Amniotic stem cell (primary cell): ENCODE results near the gene MFRP.
A peak's percentile ranks its signal among the peaks of the same experiment; 100 is the strongest.

ENCODE experiments used
- DNase-seq: peaks from one replicate; lab custom pipeline; 2025; lab: John Stamatoyannopoulos, UW

MFRP gene

DNA sequence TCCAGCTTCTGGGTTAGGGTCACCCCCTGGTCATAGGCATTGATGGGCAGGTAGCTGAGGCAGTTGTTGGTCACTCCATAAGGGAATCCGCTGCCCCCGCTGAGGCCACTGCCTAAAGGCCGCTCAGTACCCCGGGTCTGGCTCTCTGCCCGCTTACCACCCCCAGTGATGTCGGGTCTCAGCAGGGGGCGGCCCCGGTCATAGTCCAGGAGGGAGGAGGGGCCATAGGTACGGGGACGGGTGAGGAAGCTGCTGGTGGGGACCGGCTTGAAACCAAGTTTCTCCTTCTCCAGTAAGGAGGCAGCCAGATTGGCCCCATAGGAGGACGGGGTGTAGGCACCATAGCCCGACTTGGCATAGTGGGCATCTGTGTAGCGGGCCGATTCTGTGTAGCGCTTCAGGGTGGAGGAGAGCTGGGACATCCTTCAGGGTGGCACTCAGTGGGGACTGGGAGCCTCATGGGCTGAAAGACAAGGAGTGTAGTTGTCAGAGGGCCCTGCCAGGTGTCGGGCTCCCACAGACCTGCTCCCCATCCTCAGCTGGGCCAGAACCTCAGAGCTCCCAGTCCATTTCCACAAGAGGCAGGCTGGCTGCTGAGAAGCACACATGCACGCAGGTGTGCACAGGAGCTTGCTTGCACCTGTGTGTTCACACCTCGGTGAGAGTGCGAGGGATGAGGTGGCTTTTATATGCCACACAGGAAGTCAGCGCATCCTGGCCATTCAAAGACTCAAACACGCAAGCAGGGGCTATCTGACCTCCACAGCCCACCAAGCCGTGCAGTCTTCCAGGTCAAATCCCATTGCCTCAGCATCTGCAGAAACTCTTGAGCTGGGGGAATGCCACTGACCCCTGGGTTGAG lies 26.8 kb upstream of the MFRP start:
- DNase-seq, result no peak

DNA sequence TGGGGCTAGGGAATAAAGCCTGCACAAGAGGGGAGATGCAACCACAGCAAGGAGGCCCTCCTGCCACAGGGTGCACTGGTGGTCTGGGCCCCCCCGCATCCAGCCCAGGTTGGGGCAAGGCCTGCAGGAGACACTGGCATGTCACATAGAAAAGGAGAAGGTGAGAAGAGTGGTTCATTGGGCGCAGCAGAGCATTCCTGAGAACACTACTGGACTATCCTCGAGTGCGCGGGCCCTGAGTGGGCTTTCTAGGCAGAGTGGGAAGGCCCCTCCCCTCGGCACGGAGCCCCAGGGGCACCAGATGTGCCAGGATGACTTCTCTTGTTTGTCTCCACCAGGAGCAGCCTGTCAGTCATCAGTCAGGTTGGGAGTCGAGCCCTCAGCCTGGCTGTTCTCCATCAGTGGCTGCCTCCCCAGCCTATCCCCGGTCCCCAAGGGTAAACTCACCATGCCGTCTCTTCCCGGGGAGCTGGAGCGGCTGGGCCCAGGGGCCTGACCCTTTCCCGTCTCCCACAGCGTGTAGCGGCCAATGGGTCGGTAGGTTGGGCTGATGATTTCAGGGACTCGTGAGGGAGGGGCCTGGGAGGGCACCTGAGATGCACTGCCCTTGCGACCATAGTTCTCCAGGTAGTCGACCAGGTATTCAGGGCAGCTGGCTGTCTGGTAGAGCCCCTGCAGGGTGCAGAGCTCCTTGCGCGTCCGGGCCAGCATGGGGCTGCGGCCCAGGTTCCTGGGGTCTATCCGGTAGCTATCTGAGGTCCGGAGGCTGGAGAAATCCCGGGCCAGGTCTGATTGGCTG lies 26.0 kb upstream of the MFRP start:
- DNase-seq, result no peak

DNA sequence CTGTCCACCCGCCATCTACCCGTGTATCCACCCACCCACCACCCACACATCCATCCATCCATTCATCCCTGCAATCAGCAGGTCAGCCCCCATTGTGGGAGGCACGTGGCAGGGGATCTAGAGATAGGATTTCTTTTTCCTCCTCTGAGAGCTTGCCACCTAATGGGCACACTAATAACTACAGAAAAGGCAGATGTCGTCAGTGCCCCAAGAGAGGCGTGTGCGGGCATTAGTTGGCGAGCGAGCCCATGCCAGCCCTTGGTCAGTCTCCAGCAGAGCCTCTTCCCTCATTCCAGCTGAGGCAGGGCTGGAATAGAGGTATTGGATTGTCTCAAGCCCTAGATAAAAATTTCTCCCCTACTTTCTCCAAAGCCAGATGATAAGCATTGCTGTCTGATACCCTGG lies 25.3 kb upstream of the MFRP start:
- no peak for DNase-seq

DNA sequence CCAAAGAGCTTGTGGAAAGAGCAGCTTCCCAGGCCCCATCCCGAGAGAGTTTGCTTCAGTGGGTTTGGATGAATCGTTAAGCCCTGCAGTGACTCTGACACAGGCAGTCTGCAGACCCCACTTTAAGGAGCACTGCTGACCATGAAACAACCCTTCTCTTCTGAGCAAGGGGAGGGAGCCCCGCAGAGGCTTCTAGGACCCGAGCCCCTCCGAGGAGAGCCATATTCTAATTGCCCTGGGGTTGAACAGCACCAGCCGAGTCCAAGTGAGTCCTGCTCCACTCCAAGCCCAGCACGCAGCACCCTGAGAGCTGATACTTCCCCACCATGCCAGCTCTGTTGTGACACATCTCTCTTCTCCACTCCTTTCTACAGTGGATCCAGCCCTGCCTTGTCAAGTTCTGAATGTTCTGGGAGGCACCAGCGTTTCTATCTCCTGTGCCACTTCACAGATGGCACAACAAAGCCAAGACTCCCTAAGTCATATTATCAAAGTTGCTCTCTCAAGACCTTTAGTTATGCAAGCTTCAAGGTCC lies 24.6 kb upstream of the MFRP start:
- DNase-seq, result no peak

DNA sequence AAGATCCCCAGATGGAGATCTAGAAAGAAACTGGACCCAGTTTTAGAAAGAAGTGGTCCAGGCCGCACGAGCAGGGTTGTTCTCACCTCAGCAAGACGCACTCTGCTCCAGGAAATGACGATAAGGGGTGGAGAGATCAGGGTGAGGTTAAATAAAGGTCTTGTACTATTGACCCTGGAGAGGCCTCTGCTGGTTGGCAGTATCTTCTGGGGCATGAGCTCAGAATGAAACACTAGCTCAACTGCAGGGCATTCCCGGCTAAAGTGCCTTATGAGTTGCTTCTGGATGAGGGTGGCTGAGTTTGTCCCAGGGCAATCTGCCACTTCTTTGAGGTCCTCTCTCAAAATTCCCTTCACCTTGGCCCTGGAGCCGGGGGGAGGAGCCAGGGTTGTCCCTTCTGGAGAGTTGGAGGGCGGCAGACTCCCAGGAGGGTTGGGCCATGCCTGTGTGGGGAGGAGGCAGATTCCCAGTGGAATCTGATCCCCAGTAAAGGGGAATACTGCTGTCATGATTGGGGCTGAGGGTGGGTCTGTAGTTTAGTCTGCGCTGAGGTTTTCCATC lies 24.1 kb upstream of the MFRP start:
- DNase-seq, result no peak

DNA sequence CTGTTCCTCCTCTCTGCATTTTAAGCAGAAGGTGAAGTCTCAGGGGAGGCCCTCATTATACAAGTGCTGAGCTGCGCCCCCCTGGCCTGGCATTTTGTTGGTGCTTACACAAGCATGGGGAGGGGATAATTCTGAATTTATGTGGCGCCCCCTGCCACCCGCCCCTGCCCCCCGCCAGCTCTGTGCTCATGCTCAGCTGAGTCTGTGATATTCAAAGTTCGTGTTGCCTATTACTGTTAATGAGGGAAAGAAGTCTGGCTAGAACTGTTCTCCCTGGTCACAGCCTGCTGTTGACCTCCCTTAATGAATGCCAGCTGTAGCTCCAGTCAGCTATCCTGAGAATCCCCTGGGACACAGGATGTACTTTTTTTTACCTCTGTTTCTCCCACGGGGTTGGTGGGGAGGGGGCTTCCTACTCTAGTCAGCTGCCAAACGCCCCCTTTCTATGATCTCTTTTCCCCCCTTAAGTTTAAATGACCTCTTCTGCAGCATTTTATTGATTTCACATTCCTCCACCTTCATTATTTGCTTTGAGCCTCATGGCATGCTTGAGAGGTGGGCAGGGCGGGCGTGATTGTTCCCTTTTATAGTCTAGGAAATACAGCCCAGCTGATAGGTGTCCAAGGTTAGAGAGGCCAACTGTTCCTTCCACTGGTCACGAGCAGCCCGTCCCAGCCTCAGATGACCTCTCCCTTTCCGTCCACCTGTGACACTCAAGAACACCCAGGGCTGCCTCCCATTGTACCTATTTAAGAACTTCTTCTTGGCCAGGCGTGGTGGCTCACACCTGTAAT lies 22.8 kb upstream of the MFRP start:
- DNase-seq, result no peak

DNA sequence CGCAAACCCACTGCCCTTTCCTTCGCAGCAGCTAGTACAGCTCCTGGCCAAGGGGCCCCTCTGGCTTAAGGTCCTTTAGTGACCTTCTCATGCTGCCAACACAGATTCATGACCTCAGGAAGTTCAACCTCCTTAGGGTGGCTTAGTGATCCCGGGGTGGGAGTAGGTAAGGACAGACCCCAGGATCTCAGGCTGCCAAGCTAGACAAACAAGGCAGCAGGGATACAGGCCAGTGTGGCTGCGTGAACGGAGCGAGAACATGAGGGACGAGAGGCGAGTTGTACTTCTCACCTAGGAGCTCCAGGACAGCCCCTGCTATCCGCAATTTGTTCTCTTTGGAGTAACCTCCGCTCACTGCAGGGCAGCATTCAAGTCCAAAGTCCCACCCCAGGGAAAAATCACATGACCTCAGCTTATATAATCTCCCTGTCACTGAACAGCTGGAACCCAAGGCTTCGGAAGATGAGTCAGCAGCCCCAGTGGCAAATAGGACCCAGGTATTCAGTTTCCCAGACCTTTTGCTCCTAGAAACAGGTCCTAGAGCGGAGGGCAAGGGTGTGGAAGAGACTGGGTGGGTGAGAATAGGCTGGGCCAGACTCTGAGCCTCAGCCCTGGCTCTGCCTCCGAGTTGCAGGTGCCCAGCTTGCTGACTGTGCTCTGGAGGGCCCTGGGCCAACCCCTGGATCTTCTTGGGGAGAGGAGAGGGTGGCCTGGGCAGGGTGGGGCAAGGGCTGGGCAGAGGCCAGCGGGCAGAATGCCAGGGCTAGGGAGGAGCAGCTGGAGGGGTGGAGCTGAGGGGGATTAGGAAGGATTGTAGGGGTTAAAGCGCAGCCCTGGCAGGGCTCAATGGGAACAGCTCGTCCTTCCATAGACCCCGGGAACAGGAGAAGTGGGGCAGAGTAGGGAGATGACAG lies 21.9 kb upstream of the MFRP start:
- no peak for DNase-seq

DNA sequence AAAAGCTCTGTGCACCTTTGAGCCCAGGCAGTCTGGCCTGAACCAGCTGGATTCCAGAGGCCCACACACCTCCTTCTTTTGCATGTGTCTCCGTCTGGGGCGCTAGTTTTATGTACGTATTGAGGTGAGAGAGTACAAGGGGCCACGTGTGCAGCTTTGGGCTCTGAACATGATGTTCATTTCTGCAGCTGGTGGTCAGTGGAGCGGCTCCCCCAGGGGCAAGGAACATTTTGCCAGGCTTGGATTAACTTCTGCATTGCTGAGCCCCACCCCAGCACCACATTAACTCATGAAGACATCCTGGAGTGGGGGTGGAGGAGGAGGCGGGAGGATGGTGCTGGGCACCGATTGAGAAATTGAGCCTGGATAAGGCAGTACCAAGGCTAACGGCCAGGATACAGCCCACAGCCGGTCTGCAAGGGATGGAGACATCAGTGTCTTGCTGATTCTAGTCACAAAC lies 21.2 kb upstream of the MFRP start:
- DNase-seq, result no peak

DNA sequence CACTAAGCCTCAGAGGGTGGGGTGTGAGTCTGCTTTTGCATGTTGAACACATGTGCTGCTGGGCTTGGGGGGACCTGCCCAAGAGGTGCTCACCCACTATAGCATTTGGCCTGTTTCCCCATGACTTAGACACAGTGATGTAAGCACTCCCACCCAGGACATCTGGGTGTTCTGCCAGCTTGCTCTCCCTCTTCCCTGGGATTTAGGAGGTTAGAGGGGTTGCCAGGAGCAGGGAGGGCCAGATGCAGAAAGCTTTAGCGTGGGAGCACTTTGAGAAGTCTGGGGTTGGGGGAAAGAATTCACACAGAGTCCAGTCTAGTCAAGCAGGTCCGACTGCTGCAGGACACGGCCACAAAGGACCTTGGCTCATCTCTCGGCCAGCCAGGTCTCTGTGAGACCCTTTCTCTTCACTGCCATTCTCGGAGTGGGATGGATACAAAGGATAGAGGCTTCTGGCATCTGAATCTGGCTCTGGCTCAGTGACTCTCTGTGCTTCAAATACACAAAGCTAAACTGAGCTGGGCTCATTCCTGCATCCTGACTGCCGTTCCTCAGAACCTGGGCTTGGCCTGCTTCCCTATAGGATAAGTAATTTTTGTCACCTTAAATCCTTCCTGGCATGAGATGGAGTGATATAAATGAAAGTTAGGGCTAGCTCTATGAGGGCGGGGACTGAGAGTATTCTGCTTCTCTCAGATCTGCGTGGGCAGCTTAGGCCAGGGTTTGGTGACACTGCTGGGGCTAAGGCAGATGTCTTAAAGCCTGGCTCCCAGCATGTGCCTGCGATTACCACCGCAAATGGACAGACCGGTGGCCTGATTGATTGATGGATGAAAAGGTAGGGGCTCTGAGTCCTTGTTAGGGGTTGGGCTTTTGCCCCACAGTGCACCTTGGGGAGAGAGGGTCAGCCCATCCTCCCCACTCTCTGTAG lies 20.4 kb upstream of the MFRP start:
- no peak for DNase-seq

DNA sequence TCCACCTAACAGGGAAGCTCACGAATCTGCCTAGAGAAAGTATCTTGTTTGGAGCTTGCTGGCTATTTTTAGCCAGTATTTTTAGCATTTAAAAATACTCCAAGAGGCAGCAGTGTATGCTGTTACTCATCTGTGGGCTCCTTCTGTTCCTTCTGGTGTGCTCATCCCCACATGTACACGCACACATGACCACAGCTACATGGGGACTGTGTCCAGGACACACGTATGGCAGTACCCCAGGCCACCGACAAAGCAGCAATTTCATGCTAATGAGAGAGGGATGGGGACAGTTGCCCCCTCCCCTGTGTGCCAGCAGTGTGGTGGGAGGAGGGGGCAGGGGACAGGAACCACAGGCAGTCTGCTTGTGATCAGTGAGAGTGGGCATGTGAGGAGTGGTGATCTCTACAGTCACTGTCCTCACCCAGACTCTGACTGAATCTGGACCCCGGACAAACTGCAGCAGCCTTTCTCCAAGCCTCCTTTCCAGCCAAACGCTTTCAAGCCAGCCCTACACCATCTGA lies 18.6 kb upstream of the MFRP start:
- DNase-seq, result no peak

DNA sequence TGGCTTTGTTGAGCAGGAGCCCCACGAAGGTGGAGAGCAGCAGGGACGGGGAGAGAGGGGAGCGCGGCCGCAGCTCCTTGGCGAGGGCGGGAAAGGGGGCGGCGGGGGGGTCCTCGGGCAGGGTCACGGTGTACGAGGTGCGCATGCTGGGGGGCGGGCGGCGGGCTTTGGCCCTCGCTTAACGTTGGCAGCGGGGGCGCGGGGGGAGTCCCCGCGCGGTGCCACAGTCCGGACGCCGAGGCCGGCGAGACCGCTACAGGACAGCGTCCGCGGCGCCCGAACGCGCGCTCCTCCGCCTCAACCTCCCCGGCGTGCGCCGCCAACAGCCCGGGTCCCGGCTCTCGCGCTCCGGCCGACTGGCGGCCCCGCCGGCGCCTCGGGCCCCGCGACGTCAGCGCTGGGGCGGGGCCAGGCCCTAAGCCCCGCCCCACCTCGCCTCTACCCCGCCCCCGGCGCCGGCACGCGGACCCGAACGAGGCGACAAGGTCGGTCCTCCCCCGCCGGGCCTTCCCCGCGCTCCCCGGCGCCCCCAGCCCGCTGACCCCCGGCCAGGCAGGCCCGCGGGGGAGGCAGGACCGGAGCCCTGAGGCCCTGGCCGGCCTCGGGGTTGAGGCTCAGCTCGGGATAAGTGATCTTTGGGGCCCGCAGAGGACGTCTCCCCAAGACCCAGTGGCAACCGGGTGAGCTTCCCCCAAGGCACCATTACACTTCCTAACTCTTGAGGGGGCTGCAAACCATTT lies 17.5 kb upstream of the MFRP start:
- DNase-seq, result peak; percentile 18

DNA sequence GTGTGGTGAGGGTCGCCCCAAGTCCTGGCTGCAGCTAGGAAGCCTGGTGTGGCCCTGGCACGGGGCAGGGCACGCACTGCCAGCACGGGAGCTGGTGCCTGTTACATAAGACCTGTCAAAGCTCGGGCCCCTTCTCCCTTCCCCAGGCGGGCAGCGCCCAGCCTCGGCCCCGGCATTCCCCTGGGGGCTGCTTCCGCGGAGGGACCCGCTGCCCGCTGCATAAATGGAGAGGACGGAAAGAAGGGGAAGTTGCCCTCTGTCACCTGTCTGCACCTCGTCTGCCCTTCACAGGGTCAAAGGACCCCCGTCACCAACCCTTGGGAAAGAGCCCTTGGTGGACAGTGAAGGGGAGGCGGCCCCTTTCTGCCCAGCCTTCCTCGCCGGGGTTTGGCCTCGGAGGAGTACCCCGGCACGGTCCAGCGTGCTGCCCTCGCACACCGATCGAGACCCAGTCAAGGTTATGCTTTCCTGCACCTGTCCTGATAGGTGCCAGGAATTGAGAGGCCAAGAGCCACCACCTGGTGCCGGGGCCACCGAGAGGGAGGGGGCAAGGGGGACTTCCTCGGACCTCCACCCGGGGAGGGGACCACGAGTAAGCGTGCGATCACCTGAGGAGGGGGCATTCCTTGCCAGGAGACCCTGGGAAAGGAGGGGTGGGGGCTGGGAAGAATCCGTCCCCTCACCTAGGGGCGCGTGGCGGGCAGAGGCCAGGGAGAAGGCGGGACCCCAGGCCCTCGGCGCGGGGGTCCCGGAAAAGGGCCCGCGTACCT lies 16.8 kb upstream of the MFRP start:
- DNase-seq, result no peak

DNA sequence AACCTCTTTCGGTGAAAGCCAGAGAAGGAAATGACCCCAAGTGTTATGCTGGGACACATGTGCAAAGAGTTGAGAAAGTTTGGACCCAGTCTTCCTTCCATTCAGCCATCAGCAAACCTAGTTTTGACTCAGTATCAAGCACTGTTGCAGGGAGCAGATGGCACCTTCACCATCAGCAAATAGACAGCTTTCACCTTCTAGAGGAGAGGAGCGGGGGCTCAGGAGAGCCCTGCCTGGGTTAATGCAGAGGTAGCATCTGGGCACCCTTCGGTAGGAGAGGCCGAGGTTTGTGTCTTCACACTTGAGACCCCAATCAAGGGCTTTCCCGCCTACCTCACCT lies 16.2 kb upstream of the MFRP start:
- DNase-seq, result no peak

DNA sequence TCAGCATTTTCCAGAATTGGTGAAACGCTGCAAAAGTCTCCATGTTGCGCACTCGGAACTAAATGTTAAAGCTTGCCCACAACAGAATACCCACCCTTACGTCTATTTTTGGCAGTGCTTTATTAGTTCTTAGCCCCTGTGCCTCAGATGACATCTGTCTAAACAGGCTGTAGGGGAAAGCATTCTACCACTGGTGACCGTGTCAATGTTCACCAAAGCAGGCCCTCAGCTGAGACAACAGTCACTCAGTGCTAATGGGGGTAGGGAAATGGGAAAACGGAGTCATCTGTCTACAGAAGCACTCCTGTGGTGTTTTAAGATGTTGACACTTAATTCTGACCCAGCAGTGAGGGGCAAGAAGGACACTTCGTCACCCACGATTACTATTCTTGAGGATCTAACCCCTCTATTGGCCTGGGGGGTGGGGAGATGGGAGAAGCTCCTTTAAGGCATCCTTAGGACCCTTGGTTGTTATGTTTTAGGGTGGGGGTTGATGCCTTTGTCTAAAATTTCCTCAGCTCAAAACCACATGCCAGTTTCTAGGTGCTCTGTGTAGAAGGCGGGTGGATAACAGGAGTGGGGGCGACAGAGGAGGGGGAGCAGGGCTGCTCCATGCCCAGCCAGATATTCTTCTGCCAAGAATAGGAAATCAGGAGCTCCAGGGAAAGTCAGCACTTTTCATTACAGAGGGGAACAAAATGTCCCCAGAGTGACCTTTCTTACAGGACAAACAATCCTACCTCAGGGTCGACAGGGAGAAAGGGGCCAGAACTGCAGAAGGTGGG lies 15.6 kb upstream of the MFRP start:
- no peak for DNase-seq

DNA sequence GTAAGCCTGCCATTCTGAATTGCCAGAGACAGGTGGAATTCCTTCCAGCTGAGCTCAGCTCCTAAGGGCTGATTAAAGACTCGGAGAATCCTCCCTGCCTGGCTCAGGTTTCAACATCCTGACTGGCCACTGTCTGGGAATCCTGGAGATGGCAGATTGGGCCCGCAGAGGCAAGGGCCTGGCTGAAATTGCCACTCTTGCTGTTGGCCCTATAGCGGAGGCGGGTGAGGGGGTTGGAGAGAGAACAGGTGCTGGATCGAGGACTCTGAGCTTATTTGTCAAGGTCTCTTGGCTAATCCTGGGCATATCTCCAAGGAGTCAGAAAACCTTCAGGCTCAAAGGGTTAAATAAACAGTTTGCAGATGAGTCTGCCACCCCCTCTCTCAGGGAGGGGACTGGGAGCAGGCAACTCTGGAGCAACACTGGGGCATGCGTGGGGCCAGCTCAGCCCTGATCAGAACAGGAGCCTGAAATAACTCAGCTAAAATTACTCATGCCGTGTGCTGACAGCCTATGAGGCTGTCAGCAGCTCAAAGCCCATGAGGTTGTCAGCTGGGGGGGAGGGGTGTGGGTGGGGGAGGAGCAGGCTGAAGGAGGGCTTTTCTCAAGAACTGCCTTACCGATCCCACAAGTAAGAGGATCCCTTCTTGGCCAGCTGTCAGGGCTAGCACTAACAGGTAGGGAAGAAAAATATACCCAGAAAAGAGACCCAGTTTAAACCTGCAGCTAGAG lies 14.7 kb upstream of the MFRP start:
- peak; percentile 32 for DNase-seq
